Chondrocyte (in vitro differentiated cells): ENCODE results near the gene TLK2. TPM values are rescaled to one million over a fixed set of nuclear protein-coding genes. Genes with fewer than 3 reads are reported as not detected.

ENCODE experiments used
- DNase-seq: peaks from one replicate; pipeline ENCODE4 v3.0.0; 2021; ENCODE audit warnings: mixed read lengths, low spot score
- H3K27ac Mint-ChIP-seq: one replicate; pipeline ENCODE4 v1.8.0; 2021; ENCODE audit warnings: mild to moderate bottlenecking, moderate library complexity, mixed read lengths; ENCODE audit not compliant: unreplicated experiment
- H3K27me3 Mint-ChIP-seq: 2 replicates; pipeline ENCODE4 v1.8.0; 2021; ENCODE audit warnings: low read depth, mixed read lengths
- H3K36me3 Mint-ChIP-seq: 2 replicates; pipeline ENCODE4 v1.8.0; 2021; ENCODE audit warnings: low read depth, mixed read lengths
- H3K4me1 Mint-ChIP-seq: 2 replicates; pipeline ENCODE4 v1.8.0; 2021; ENCODE audit warnings: low read depth, mild to moderate bottlenecking, mixed read lengths
- H3K4me3 Mint-ChIP-seq: one replicate; pipeline ENCODE4 v1.8.0; 2021; ENCODE audit warnings: mild to moderate bottlenecking, moderate library complexity, mixed read lengths; ENCODE audit not compliant: unreplicated experiment
- H3K9me3 Mint-ChIP-seq: 2 replicates; pipeline ENCODE4 v1.8.0; 2021; ENCODE audit warnings: low read depth, mixed read lengths
- CTCF ChIP-seq: fragments of 200-600 bp; sonication (generic); IDR thresholded peaks from 2 replicates; pipeline ENCODE4 v1.5.0; 2021; ENCODE audit warnings: antibody characterized with exemption, mild to moderate bottlenecking, moderate library complexity
- total RNA-seq: library from RNA; stranded (reverse); gene quantifications from 3 replicates; pipeline ENCODE4 v1.2.1, GENCODE V29; 2021

The TLK2 gene
- total RNA-seq, 1 donor from 2014 or later: 35.5 TPM

DNA sequence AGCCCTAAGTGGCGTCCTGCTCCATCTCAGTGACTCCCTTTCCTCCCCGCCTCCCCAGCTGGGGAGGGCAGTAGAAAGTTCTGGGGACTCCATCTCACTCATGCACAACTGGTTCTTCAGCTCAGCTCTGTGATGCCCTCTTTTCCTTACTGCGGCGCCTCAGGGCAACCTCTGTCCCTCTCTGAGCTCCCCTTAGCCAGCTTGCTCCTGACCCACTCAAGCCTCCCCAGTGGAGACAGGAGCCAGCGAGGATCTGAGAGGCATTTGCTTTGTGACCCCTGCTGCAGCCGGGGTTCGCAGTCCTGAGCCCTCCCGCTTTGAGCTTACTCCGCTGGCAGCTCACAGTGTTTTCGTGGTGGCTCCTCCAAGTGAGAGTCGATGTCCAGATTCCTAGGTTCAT is 142.6 kb downstream of the TLK2 start:
- peaks cover 12% of the 10 kb centered on the region for H3K4me1 Mint-ChIP-seq
- peaks cover 7% of the 10 kb centered on the region for H3K36me3 Mint-ChIP-seq
- no peak for DNase-seq
- H3K27me3 Mint-ChIP-seq: no peaks in the 10 kb centered on the region
- no peak overlapping the region for H3K4me3 Mint-ChIP-seq
- TF ChIP-seq CTCF: no peak
- H3K27ac Mint-ChIP-seq: no peak overlapping the region
- H3K9me3 Mint-ChIP-seq: no peaks in the 10 kb centered on the region

DNA sequence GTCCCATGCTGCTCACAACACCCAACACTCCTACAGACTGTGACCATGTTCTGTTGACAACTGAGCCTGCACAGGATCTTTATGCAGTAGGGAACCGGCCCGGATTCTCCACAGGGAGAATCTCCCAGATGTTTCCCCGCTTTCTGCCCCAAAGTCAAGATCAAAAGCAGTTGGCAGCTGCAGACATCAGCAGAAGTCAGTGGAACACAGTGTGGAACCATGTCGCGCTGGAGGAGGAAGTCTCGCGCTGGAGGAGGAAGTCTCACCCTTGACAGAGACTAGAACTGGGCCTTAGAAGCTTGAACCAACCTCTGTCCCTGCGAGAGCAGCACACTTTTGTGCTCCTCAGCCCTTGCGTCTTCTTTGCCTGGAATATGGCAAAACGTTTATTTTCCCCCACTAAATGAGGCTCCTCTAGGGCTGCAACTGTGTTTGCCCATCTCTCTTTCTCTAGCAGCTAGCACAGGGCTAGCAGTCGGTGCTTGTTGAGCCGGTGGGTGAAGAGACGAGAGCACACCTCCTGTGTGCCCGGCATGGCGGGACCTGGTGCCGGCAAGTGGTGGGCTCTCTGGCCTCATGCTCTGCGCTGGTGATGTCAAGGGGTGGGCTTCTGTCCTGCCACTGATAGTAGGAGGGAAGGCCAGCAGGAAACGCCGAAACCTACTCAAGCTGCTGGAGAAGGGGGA is 146.7 kb downstream of the TLK2 start:
- no peaks in the 10 kb centered on the region for H3K9me3 Mint-ChIP-seq
- H3K27me3 Mint-ChIP-seq: no peaks in the 10 kb centered on the region
- no peak for DNase-seq
- peaks cover 23% of the 10 kb centered on the region for H3K4me1 Mint-ChIP-seq
- peak overlapping the region; percentile 9 for H3K4me3 Mint-ChIP-seq
- H3K27ac Mint-ChIP-seq: peak overlapping the region; percentile 22
- TF ChIP-seq CTCF: no peak
- H3K36me3 Mint-ChIP-seq: peaks cover 8% of the 10 kb centered on the region

DNA sequence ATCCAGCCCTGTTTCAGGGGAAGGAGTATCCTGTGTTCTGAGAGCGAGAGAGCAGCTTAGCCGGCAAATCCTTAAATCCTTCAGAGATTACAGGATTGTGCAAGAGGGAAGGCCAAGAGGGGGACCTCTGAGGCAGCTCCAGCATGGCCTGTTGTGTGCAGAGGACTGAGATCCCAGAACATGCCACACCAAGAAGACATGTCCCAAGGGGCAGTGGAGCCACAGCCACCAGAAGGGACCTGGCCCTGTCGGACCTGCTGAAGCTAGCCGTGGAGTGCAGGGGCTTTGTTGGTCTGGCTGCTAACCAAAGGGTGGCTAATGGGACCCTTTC is 147.2 kb downstream of the TLK2 start:
- no peak for DNase-seq
- H3K4me3 Mint-ChIP-seq: peak overlapping the region; percentile 42
- H3K27ac Mint-ChIP-seq: peak overlapping the region; percentile 86
- no peak for TF ChIP-seq CTCF
- H3K27me3 Mint-ChIP-seq: no peaks in the 10 kb centered on the region
- no peaks in the 10 kb centered on the region for H3K9me3 Mint-ChIP-seq
- peaks cover 28% of the 10 kb centered on the region for H3K4me1 Mint-ChIP-seq
- H3K36me3 Mint-ChIP-seq: peaks cover 8% of the 10 kb centered on the region

DNA sequence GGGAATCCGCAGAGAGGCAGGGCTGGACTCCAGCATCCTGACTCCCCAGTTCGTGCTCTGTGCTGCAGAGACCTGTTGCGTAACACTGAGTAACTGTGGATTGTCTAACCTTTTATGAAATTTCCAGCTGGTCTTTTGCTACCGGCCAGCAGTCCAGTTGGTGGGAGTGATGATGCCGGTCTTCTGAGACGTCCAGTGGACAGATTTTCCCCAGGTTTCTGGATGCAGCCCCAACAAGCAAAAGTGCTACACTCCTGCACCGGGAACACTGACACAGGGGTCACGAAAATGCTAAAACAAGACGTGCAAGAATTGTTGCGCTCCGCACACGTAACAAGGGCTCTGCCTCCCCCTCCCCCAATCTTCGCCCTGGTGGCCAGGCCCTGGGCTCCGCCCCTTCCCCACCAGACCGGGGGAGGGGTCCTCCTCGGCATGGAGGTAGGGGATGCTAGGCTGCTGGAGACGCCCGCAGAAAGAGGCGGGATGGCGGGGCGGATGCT is 148.1 kb downstream of the TLK2 start:
- Mint-ChIP-seq H3K9me3 (no peaks in the 10 kb centered on the region), H3K36me3 (peaks cover 8% of the 10 kb centered on the region), H3K27ac (peak overlapping the region; percentile 97), H3K27me3 (no peaks in the 10 kb centered on the region), H3K4me1 (peaks cover 37% of the 10 kb centered on the region), H3K4me3 (peak overlapping the region; percentile 99)
- no peak for TF ChIP-seq CTCF
- no peak for DNase-seq

- Mint-ChIP-seq H3K4me3 (peak within 1 kb of the TSS; percentile 99), H3K36me3 (peaks cover 8% of the 10 kb centered on the region), H3K4me1 (peaks cover 43% of the 10 kb centered on the region), H3K27ac (peak within 1 kb of the TSS; percentile 99), H3K27me3 (no peaks in the 10 kb centered on the region), H3K9me3 (no peaks in the 10 kb centered on the region)
- TF ChIP-seq CTCF: peak; percentile 28
- no peak for DNase-seq
Observed at GRCh38 chr17:62627219-62627903, 148.7 kb downstream of the TLK2 start, which contains the start of gene MRC2. TSS of gene MRC2 (plus strand) at chr17:62627670. CDS start at chr17:62627803, 133 bp downstream.
